ENCODE measurements around the gene OR7G3. TPM values are rescaled to one million over a fixed set of nuclear protein-coding genes. Genes with fewer than 3 reads are reported as not detected.

OR7G3 gene
- total RNA-seq, 1 donor from 2014 or later = not detected

DNA sequence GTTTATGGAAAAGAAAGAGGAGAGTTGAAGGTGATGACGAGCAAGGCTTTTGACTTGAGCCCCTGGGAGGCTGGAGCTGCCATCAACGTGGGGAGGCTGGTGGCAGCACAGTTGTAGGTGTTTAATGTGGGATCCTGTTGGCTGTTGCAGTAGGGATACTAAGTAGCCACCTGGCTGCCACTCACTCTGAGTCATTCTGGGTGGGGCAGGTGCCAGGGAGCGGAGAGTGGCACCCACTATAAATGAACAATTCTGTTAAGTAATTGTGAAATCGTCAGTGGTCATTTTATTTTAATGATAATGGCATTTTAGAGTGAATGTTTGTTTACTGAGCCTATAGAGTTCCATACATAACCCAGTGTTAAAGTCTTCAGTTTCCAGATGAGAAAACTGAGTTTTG, 23.2 kb upstream of the OR7G3 start:
- no peak overlapping the region for H3K27ac Mint-ChIP-seq
- H3K36me3 Mint-ChIP-seq = peaks cover 91% of the 10 kb centered on the region
- peaks cover 87% of the 10 kb centered on the region for H3K9me3 Mint-ChIP-seq
- H3K4me3 Mint-ChIP-seq = no peak overlapping the region
- H3K4me1 Mint-ChIP-seq = no peaks in the 10 kb centered on the region
- TF ChIP-seq, protein P1, sequence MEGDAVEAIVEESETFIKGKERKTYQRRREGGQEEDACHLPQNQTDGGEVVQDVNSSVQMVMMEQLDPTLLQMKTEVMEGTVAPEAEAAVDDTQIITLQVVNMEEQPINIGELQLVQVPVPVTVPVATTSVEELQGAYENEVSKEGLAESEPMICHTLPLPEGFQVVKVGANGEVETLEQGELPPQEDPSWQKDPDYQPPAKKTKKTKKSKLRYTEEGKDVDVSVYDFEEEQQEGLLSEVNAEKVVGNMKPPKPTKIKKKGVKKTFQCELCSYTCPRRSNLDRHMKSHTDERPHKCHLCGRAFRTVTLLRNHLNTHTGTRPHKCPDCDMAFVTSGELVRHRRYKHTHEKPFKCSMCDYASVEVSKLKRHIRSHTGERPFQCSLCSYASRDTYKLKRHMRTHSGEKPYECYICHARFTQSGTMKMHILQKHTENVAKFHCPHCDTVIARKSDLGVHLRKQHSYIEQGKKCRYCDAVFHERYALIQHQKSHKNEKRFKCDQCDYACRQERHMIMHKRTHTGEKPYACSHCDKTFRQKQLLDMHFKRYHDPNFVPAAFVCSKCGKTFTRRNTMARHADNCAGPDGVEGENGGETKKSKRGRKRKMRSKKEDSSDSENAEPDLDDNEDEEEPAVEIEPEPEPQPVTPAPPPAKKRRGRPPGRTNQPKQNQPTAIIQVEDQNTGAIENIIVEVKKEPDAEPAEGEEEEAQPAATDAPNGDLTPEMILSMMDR (IDR thresholded peaks at IDR 0.05; ENCODE audit: unreplicated experiment) = no peak
- H3K27me3 Mint-ChIP-seq (ENCODE audit: low read depth) = no peaks in the 10 kb centered on the region
- DNase-seq (ENCODE audit: low spot score in 2 of 2, unreplicated experiment in 2 of 2) = no peak

DNA sequence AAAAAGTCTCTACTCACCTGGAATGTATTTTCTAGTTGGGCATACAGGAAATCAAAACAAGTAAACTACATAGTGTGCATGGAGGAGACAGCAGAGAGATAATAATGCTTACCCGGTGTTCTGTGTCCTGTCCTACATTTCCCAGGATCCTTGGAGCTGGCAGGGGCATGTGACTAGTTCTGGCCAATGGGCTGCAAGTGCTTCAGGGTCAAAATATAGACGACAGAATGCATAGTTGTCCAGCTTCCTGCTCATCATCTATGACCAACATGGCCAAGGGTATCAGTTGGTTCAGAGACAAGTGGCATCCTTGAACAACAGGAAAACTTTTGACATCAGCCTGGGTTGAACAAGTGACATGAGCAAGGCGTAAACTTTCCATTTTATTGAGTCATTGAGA, 21.9 kb upstream of the OR7G3 start:
- Mint-ChIP-seq H3K4me1 (no peaks in the 10 kb centered on the region), H3K36me3 (peaks cover 90% of the 10 kb centered on the region), H3K9me3 (peaks cover 84% of the 10 kb centered on the region), H3K4me3 (no peak overlapping the region), H3K27ac (no peak overlapping the region), H3K27me3 (ENCODE audit: low read depth) (no peaks in the 10 kb centered on the region)
- DNase-seq (ENCODE audit: low spot score in 2 of 2, unreplicated experiment in 2 of 2) = no peak
- TF ChIP-seq, protein P1 (IDR thresholded peaks at IDR 0.05; ENCODE audit: unreplicated experiment) = no peak

DNA sequence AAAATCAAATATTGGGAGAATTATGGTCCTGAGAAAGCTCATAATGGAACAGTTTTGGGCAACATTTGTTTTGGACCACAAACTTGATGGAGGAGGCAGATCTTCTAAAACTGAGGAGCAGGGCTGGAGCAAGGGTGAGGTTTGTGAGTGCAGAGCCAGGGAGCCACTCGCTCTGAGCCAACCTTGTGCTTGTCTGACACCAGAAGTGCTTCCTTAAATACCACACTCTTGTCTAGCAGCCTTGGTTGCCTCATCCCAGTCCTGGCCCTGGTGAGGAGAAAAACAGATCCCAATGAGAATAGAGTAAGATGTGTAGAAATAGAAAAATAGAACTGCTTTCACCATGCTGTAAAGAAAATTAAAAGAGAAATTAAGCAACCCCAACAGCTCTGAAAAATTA, 20.1 kb upstream of the OR7G3 start:
- DNase-seq (ENCODE audit: low spot score in 2 of 2, unreplicated experiment in 2 of 2) = no peak
- H3K27ac Mint-ChIP-seq = no peak overlapping the region
- H3K4me1 Mint-ChIP-seq = peaks cover 2% of the 10 kb centered on the region
- H3K36me3 Mint-ChIP-seq = peaks cover 86% of the 10 kb centered on the region
- H3K9me3 Mint-ChIP-seq = peaks cover 77% of the 10 kb centered on the region
- TF ChIP-seq, protein P1 (IDR thresholded peaks at IDR 0.05; ENCODE audit: unreplicated experiment) = no peak
- no peaks in the 10 kb centered on the region for H3K27me3 Mint-ChIP-seq (ENCODE audit: low read depth)
- H3K4me3 Mint-ChIP-seq = no peak overlapping the region

DNA sequence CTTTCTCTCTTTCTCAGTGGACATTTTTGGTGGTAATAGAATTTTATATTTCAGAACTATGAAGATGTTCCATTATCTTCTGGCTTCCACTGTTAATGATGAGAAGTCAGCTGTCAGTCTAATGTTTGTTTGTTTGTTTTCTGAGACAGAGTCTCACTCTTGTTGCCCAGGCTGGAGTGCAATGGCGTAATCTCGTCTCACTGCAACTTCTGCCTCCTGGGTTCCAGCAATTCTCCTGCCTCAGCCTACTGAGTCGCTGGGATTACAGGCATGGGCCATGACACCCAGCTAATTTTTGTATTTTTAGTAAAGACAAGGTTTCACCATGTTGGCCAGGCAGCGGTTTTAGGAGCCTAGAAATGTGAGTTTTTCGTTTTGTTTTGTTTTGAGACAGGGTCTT, 18.2 kb upstream of the OR7G3 start:
- no peaks in the 10 kb centered on the region for H3K27me3 Mint-ChIP-seq (ENCODE audit: low read depth)
- H3K4me1 Mint-ChIP-seq = peaks cover 13% of the 10 kb centered on the region
- H3K4me3 Mint-ChIP-seq = no peak overlapping the region
- H3K27ac Mint-ChIP-seq = no peak overlapping the region
- TF ChIP-seq, protein P1 (IDR thresholded peaks at IDR 0.05; ENCODE audit: unreplicated experiment) = no peak
- no peak for DNase-seq (ENCODE audit: low spot score in 2 of 2, unreplicated experiment in 2 of 2)
- peaks cover 58% of the 10 kb centered on the region for H3K9me3 Mint-ChIP-seq
- peaks cover 70% of the 10 kb centered on the region for H3K36me3 Mint-ChIP-seq

DNA sequence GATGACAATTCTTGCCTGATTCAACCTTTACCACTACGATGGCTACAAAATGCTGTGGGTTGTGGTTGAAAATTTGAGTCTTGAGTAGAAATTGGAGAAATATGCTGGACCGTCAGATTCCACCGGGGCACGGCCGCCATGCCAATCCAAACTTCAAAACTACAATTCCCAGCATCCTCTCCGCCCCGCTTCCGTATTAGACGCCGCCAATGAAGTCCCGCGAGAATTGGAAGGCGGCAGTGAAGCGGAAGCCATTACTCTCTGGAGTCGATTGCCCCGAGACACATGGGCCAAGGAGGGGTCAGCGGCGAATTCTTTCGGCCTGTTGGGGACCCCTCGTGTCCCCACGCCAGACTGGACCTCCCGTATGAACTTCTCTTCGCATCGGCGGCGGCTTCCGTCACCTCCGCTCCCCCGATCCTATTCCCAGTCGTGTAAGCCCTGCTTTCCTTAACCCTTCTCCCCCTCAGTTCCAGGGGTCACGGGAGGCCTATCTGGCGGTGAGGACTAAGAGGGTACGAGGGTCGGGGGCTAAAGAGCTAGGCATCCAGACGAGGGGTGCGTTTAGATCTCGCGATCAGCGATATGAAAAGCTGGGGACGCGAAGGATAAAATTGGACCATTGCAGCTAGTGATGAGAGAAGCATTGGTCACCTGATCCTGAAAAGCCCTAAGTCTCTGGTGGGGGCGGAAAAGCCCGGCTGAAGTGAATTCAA, 13.6 kb upstream of the OR7G3 start, which contains the start of gene ZNF317:
Gene ZNF317 (plus strand): TSS at position 239 of the 716 bp plus-strand sequence. CDS start 15,620 bp downstream, outside the sequence.
- Mint-ChIP-seq H3K9me3 (peaks cover 19% of the 10 kb centered on the region), H3K4me3 (peak within 1 kb of the TSS; percentile 97), H3K36me3 (peaks cover 30% of the 10 kb centered on the region), H3K27ac (peak within 1 kb of the TSS; percentile 97), H3K27me3 (ENCODE audit: low read depth) (peaks cover 3% of the 10 kb centered on the region), H3K4me1 (peaks cover 16% of the 10 kb centered on the region)
- TF ChIP-seq, protein P1 (IDR thresholded peaks at IDR 0.05; ENCODE audit: unreplicated experiment) = no peak
- peak; percentile 82 to 83 for DNase-seq (ENCODE audit: low spot score in 2 of 2, unreplicated experiment in 2 of 2)
